A549 (cell line): Measurements from ENCODE around the gene GBE1.

Experiments used
- CTCF ChIP-seq: fragments of >200 bp; sonication (Bioruptor Twin); formaldehyde crosslinking; IDR thresholded peaks from 3 replicates; pipeline ENCODE4 v1.5.1; 2016
- KDM1A ChIP-seq: fragments of 200-600 bp; sonication (generic); IDR thresholded peaks from 2 replicates; pipeline ENCODE4 v1.6.1; 2016; ENCODE audit warnings: low read depth, mild to moderate bottlenecking
- MAZ ChIP-seq: fragments of 150-350 bp; IDR thresholded peaks from 2 replicates; pipeline ENCODE4 v1.6.1; 2014; ENCODE audit warnings: antibody characterized with exemption, low read depth, low read length, borderline replicate concordance
- POLR2AphosphoS2 ChIP-seq: conservative IDR thresholded peaks from 2 replicates; pipeline ENCODE4 v1.6.1; 2012; ENCODE audit warnings: low read length, improper control_type of control experiment, inconsistent platforms
- TF ChIP-seq, protein P1 (sequence below): IDR thresholded peaks from 2 replicates; pipeline ENCODE4 v1.6.1; 2012

- TF ChIP-seq MAZ (no peak), POLR2AphosphoS2 (no peak), KDM1A (no peak), CTCF (no peak)
- TF ChIP-seq, protein P1, sequence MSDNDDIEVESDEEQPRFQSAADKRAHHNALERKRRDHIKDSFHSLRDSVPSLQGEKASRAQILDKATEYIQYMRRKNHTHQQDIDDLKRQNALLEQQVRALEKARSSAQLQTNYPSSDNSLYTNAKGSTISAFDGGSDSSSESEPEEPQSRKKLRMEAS: no peak
Observed at GRCh38 chr3:81741216-81741615, 20.2 kb downstream of the GBE1 start.
